GM12878 (cell line): ENCODE data around the gene MCTP2. TPM values are rescaled to one million over a fixed set of nuclear protein-coding genes. Genes with fewer than 3 reads are reported as not detected.

Experiments used
- ATAC-seq: fragments of 200-7000 bp; cut with Tn5 transposase; 3 replicates; pipeline ENCODE4 v1.9.1; 2020; ENCODE audit warnings: mild to moderate bottlenecking, moderate library complexity
- BruUV-seq: library from RNA; stranded (reverse); fragments of 400-500 nt; replicated peaks from 2 replicates; lab custom pipeline; 2021; lab: Mats Ljungman, UMichigan
- CTCF ChIA-PET: fragments of 300-600 bp; sonication (Branson Sonifier 250); formaldehyde crosslinking; extraction: SDS; loops from one replicate; lab custom pipeline; 2021; ENCODE audit warnings: inconsistent platforms; lab: Yijun Ruan, JAX
- POLR2A ChIA-PET: fragments of 350-600 bp; formaldehyde crosslinking; extraction: SDS; loops from one replicate; lab custom pipeline; 2021; ENCODE audit warnings: inconsistent platforms; lab: Charles Lee
- RAD21 ChIA-PET: fragments of 300-600 bp; sonication (Branson Sonifier 250); formaldehyde crosslinking; loops from one replicate; lab custom pipeline; 2023; ENCODE audit warnings: antibody characterized with exemption; ENCODE audit not compliant: unreplicated experiment; lab: Charles Lee
- SMC1A ChIA-PET: fragments of 300-600 bp; sonication (Branson Sonifier 250); formaldehyde crosslinking; loops from one replicate; lab custom pipeline; 2023; ENCODE audit not compliant: unreplicated experiment, uncharacterized antibody; lab: Charles Lee
- DNase-seq: peaks from one replicate; pipeline ENCODE4 v3.0.0-alpha.2; 2011; ENCODE audit warnings: low read depth, low spot score
- FAIRE-seq: peaks from 3 replicates; lab custom pipeline; 2011; peaks lifted over from hg19 to GRCh38; lab: Jason Lieb, UNC
- H2AFZ ChIP-seq: 2 replicates; pipeline ENCODE4 v1.6.0; 2011; ENCODE audit warnings: low read depth, low read length, control low read depth; ENCODE audit not compliant: control insufficient read depth
- H3K27ac ChIP-seq: 2 replicates; pipeline ENCODE4 v1.5.1; 2011; ENCODE audit warnings: control low read depth; ENCODE audit not compliant: control insufficient read depth, insufficient read depth
- H3K27me3 ChIP-seq, 2 experiments: replicated peaks in 1 of 2; 2 replicates each; pipeline versions ENCODE4 v1.6.0 to v1.6.1; 2011; ENCODE audit warnings: low read length in 1 of 2; ENCODE audit not compliant: control insufficient read depth in 2 of 2, insufficient read depth in 2 of 2
- H3K36me3 ChIP-seq, 2 experiments: 2 replicates each; pipeline ENCODE4 v1.5.1; 2011; ENCODE audit warnings: low read length in 1 of 2; ENCODE audit not compliant: control insufficient read depth in 2 of 2, insufficient read depth in 2 of 2
- H3K4me1 ChIP-seq: 2 replicates; pipeline ENCODE4 v1.6.1; 2011; ENCODE audit warnings: mild to moderate bottlenecking, low read length, moderate library complexity, mixed read lengths; ENCODE audit not compliant: control insufficient read depth, insufficient read depth
- H3K4me2 ChIP-seq: 2 replicates; pipeline ENCODE4 v1.6.0; 2011; ENCODE audit warnings: control low read depth; ENCODE audit not compliant: control insufficient read depth, insufficient read depth
- H3K4me3 ChIP-seq: fragments of 200-600 bp; sonication (generic); 2 replicates; pipeline ENCODE4 v1.5.1; 2016
- H3K79me2 ChIP-seq: 2 replicates; pipeline ENCODE4 v1.6.0; 2011; ENCODE audit warnings: low read length; ENCODE audit not compliant: control insufficient read depth, insufficient read depth
- H3K9ac ChIP-seq: 2 replicates; pipeline ENCODE4 v1.8.0; 2011; ENCODE audit warnings: low read length, control low read depth, mixed read lengths; ENCODE audit not compliant: control insufficient read depth, insufficient read depth
- H3K9me3 ChIP-seq: replicated peaks from 3 replicates; pipeline ENCODE4 v1.5.1; 2011; ENCODE audit warnings: mild to moderate bottlenecking, low read length; ENCODE audit not compliant: control insufficient read depth, insufficient read depth
- H4K20me1 ChIP-seq: 2 replicates; pipeline ENCODE4 v1.6.0; 2011; ENCODE audit not compliant: control insufficient read depth, insufficient read depth
- ASH2L ChIP-seq: fragments of 300-600, 200-600 bp; sonication (generic); IDR thresholded peaks from 2 replicates; pipeline ENCODE4 v1.6.1; 2017; ENCODE audit warnings: low read depth, mild to moderate bottlenecking, borderline replicate concordance
- ATF7 ChIP-seq: fragments of 450-650 bp; IDR thresholded peaks from 2 replicates; pipeline ENCODE4 v1.6.1; 2016; ENCODE audit warnings: low read depth, mild to moderate bottlenecking
- BRCA1 ChIP-seq: IDR thresholded peaks from 2 replicates; pipeline ENCODE4 v1.6.1; 2011; ENCODE audit warnings: low read depth, low read length, improper control_type of control experiment
- CBX5 ChIP-seq: sonication (generic); IDR thresholded peaks from 2 replicates; pipeline ENCODE4 v1.6.1; 2016; ENCODE audit warnings: low read depth, moderate library complexity, mild to moderate bottlenecking, inconsistent platforms
- KLF5 ChIP-seq: fragments of 450-650 bp; IDR thresholded peaks from 2 replicates; pipeline ENCODE4 v1.6.1; 2014; ENCODE audit warnings: mild to moderate bottlenecking; ENCODE audit not compliant: partially characterized antibody
- RUNX3 ChIP-seq: IDR thresholded peaks from 2 replicates; pipeline ENCODE4 v1.6.1; 2012; ENCODE audit warnings: low read length, inconsistent platforms
- SIX5 ChIP-seq: IDR thresholded peaks from 2 replicates; pipeline ENCODE4 v1.6.1; 2011; ENCODE audit warnings: mild to moderate bottlenecking, low read depth, low read length, moderate library complexity; ENCODE audit not compliant: severe bottlenecking
- TARDBP ChIP-seq: IDR thresholded peaks from 2 replicates; pipeline ENCODE4 v1.6.1; 2016; ENCODE audit warnings: borderline replicate concordance
- ZBTB33 ChIP-seq: fragments of 450-650 bp; IDR thresholded peaks from 2 replicates; pipeline ENCODE4 v1.6.1; 2017; ENCODE audit warnings: mild to moderate bottlenecking
- ZBTB40 ChIP-seq: fragments of 450-650 bp; IDR thresholded peaks from 2 replicates; pipeline ENCODE4 v1.6.1; 2016; ENCODE audit warnings: mild to moderate bottlenecking, moderate library complexity, borderline replicate concordance
- WGBS: methylation state at CpG from one replicate; pipeline ENCODE4 v1.1.6; 2016; ENCODE audit warnings: low lambda C conversion rate; ENCODE audit not compliant: insufficient replicate concordance, insufficient coverage; ENCODE audit errors: missing lambda C conversion rate; 5-methylcytosine and 5-hydroxymethylcytosine counted together
- in situ Hi-C: fragments of 300-500 bp; cut with MboI; formaldehyde crosslinking; loops from 9 replicates; pipeline ENCODE4 v1.14.3; 2018; ENCODE audit warnings: mixed read lengths
- intact Hi-C: fragments of 100-400 bp; cut with micrococcal nuclease; formaldehyde crosslinking; loops from one replicate; pipeline ENCODE4 v1.14.2; 2022; ENCODE audit not compliant: unreplicated experiment
- polyA plus RNA-seq, 11 experiments: library from polyadenylated mRNA; depleted of rRNA in 4 of 11; unstranded in 6 of 11; stranded (reverse) in 5 of 11; fragments of >200 nt; fragmentation: Nextera tagmentation in 4 of 11; fragmentation: Illumina TruSeq in 1 of 11; extraction: Ambion mirVana in 4 of 11; extraction: Trizol in 1 of 11; gene quantifications; 1 replicate in 1 of 11; 2 replicates in 10 of 11; pipeline versions ENCODE4 v1.2.1 to v1.2.3, GENCODE V29; 2011 to 2016; ENCODE audit warnings: inconsistent platforms in 2 of 11, missing spikeins in 2 of 11, low read depth in 1 of 11
- total RNA-seq, 4 experiments: library from RNA; depleted of rRNA in 3 of 4; stranded (reverse); fragments of >200 nt in 3 of 4; fragmentation: Illumina TruSeq in 1 of 4; extraction: Trizol in 1 of 4; gene quantifications; 2 replicates each; pipeline versions ENCODE4 v1.2.1 to v1.2.3, GENCODE V29; 2013 to 2021
- TF ChIP-seq, protein P1 (sequence below): fragments of 150-350 bp; IDR thresholded peaks from 2 replicates; pipeline ENCODE4 v1.6.1; 2016; ENCODE audit warnings: low read depth, low read length

Gene MCTP2
- total and polyA plus RNA-seq, 10 of the 15 experiments (the other 5 are each of a cell fraction or from before 2014, with no cell fraction given) = 0.24 to 48.5 (median 0.88) TPM

GRCh38 chr15:94387442-94387841 lies 156.1 kb downstream of the MCTP2 start:
- intact Hi-C loops = no loop called here
- H3K9ac ChIP-seq = no peak overlapping the region
- TF ChIP-seq ZBTB40 (no peak), CBX5 (no peak), TARDBP (no peak), BRCA1 (no peak), SIX5 (no peak), RUNX3 (no peak), KLF5 (no peak), ASH2L (no peak), ATF7 (no peak), ZBTB33 (no peak)
- TF ChIP-seq, protein P1, sequence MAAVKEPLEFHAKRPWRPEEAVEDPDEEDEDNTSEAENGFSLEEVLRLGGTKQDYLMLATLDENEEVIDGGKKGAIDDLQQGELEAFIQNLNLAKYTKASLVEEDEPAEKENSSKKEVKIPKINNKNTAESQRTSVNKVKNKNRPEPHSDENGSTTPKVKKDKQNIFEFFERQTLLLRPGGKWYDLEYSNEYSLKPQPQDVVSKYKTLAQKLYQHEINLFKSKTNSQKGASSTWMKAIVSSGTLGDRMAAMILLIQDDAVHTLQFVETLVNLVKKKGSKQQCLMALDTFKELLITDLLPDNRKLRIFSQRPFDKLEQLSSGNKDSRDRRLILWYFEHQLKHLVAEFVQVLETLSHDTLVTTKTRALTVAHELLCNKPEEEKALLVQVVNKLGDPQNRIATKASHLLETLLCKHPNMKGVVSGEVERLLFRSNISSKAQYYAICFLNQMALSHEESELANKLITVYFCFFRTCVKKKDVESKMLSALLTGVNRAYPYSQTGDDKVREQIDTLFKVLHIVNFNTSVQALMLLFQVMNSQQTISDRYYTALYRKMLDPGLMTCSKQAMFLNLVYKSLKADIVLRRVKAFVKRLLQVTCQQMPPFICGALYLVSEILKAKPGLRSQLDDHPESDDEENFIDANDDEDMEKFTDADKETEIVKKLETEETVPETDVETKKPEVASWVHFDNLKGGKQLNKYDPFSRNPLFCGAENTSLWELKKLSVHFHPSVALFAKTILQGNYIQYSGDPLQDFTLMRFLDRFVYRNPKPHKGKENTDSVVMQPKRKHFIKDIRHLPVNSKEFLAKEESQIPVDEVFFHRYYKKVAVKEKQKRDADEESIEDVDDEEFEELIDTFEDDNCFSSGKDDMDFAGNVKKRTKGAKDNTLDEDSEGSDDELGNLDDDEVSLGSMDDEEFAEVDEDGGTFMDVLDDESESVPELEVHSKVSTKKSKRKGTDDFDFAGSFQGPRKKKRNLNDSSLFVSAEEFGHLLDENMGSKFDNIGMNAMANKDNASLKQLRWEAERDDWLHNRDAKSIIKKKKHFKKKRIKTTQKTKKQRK = no peak
- TF ChIP-seq, all 136 proteins: peak for 0
- Histone ChIP-seq H3K4me3 (no peak overlapping the region), H3K36me3 (no peaks in the 10 kb centered on the region), H3K9me3 (no peaks in the 10 kb centered on the region), H2AFZ (no peak overlapping the region), H3K4me2 (no peak overlapping the region), H3K27ac (no peak overlapping the region), H3K27me3 (no peaks in the 10 kb centered on the region), H4K20me1 (no peaks in the 10 kb centered on the region), H3K4me1 (peaks cover 4% of the 10 kb centered on the region; the same call in 1 of the 2 replicates), H3K79me2 (no peaks in the 10 kb centered on the region)
- POLR2A ChIA-PET = interaction anchor here (0.6 kb wide), 1 partner anchor 1934 kb away, joined by 5 read pairs; no protein-coding TSS in a partner anchor
- RAD21 ChIA-PET = no interaction called here
- in situ Hi-C loops = no loop called here
- no TSS peak for BruUV-seq
- SMC1A ChIA-PET = interaction anchor here (0.7 kb wide), 1 partner anchor 25 kb away, joined by 3 read pairs; no protein-coding TSS in a partner anchor
- 23% methylated on average over 2 of the region's 2 CpGs for WGBS
- ATAC-seq (no peak; the same call in 2 of the 3 replicates), FAIRE-seq (no peak), DNase-seq (no peak)
- CTCF ChIA-PET = interaction anchor here (0.6 to 1.5 kb wide), 7 partner anchors 9 to 1529 kb away, joined by 3 to 6 read pairs (median 4); no protein-coding TSS in a partner anchor
